GM18505 (cell line): ENCODE data around the gene SENP3.
A peak's percentile ranks its signal among the peaks of the same experiment; 100 is the strongest.

Experiments used
- ATAC-seq: cut with Tn5 transposase; IDR thresholded peaks from one replicate; pipeline ENCODE4 v1.9.1; 2021; ENCODE audit not compliant: unreplicated experiment
- POLR2A ChIP-seq: IDR thresholded peaks from 4 replicates; pipeline ENCODE4 v1.6.1; 2011; ENCODE audit warnings: borderline replicate concordance; ENCODE audit not compliant: insufficient read depth, insufficient read length; ENCODE audit errors: extremely low read depth

Gene SENP3

GRCh38 chr17:7614425-7615264 is 52.9 kb downstream of the SENP3 start, which contains the start of gene FXR2:
FXR2 (minus strand) TSS chr17:7614897; CDS start chr17:7614532, 365 bp downstream.
- ATAC-seq, result peak; percentile 79
- TF ChIP-seq POLR2A, result peak; percentile 67

GRCh38 chr17:7615265-7615747 is 53.6 kb downstream of the SENP3 start:
- no peak for ATAC-seq
- TF ChIP-seq POLR2A, result peak; percentile 15

- no peak for TF ChIP-seq POLR2A
- no peak for ATAC-seq
These were observed 56.9 kb downstream of the SENP3 start for GRCh38 chr17:7618608-7619007.

DNA sequence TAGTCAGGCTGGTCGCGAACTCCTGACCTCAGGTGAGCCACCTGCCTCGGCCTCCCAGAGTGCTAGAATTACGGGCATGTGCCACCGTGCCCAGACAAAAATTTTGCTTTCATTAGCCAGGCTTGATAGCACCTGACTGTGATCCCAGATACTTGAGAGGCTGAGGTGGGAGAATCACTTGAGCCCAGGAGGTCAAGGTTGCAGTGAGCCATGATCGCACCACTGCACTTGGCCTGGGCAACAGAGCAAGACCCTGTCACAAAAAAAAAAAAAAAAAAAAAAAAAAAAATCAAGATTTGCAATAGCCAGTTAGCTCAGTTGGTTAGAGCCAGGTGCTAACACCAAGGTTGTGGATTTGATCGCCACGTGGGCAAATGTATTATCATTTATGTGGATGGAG is 59.1 kb downstream of the SENP3 start:
- ATAC-seq, result no peak
- TF ChIP-seq POLR2A, result no peak
